Neuronal stem cell (in vitro differentiated cells): ENCODE data around the gene PHLPP2.
A peak's percentile ranks its signal among the peaks of the same experiment; 100 is the strongest.

Experiments
- DNase-seq: peaks from one replicate; pipeline ENCODE4 v3.0.0-alpha.2; 2013; ENCODE audit warnings: low spot score
- H2AFZ ChIP-seq: one replicate; pipeline ENCODE4 v1.6.1; 2013; ENCODE audit warnings: mild to moderate bottlenecking, low read length, inconsistent platforms
- H2AK5ac ChIP-seq: 2 replicates; pipeline ENCODE4 v1.6.1; 2013; ENCODE audit warnings: low read depth, mild to moderate bottlenecking, inconsistent platforms, low read length, moderate library complexity, mixed read lengths
- H2BK120ac ChIP-seq: 2 replicates; pipeline ENCODE4 v1.6.1; 2013; ENCODE audit warnings: low read depth, mild to moderate bottlenecking, inconsistent platforms, low read length, moderate library complexity, mixed read lengths
- H2BK12ac ChIP-seq: one replicate; pipeline ENCODE4 v1.6.1; 2013; ENCODE audit warnings: low read length, inconsistent platforms
- H2BK15ac ChIP-seq: 2 replicates; pipeline ENCODE4 v1.6.1; 2013; ENCODE audit warnings: mild to moderate bottlenecking, low read length, inconsistent platforms, mixed read lengths
- H2BK5ac ChIP-seq: one replicate; pipeline ENCODE4 v1.6.1; 2013; ENCODE audit warnings: inconsistent platforms, mild to moderate bottlenecking, low read length, moderate library complexity
- H3K14ac ChIP-seq: one replicate; pipeline ENCODE4 v1.6.1; 2013; ENCODE audit warnings: low read length, inconsistent platforms
- H3K18ac ChIP-seq: 2 replicates; pipeline ENCODE4 v1.6.1; 2013; ENCODE audit warnings: low read length, inconsistent platforms
- H3K23ac ChIP-seq: 2 replicates; pipeline ENCODE4 v1.6.1; 2013; ENCODE audit warnings: low read depth, mild to moderate bottlenecking, mixed read lengths, low read length, inconsistent platforms; ENCODE audit not compliant: poor library complexity
- H3K27ac ChIP-seq: replicated peaks from 3 replicates; pipeline ENCODE4 v1.5.1; 2013; ENCODE audit warnings: low read length, inconsistent platforms
- H3K27me3 ChIP-seq, 3 experiments: 2 replicates each; pipeline ENCODE4 v1.6.1; 2013; ENCODE audit warnings: low read length in 3 of 3, mild to moderate bottlenecking in 2 of 3, inconsistent platforms in 1 of 3, low read depth in 1 of 3, mixed read lengths in 1 of 3, moderate library complexity in 1 of 3; ENCODE audit not compliant: control insufficient read depth in 3 of 3, insufficient read depth in 3 of 3
- H3K36me3 ChIP-seq, 2 donors: replicated peaks in 1 of 2; 2 replicates each; pipeline ENCODE4 v1.6.1; 2013; ENCODE audit warnings: low read length in 2 of 2; ENCODE audit not compliant: control insufficient read depth in 2 of 2, insufficient read depth in 2 of 2
- H3K4ac ChIP-seq: 2 replicates; pipeline ENCODE4 v1.6.1; 2013; ENCODE audit warnings: inconsistent platforms, mild to moderate bottlenecking, low read length, moderate library complexity
- H3K4me1 ChIP-seq, 2 donors: 1 replicate in 1 of 2; 2 replicates in 1 of 2; pipeline ENCODE4 v1.6.1; 2013; ENCODE audit warnings: low read length in 2 of 2, low read depth in 1 of 2; ENCODE audit not compliant: control insufficient read depth in 2 of 2, insufficient read depth in 1 of 2
- H3K4me2 ChIP-seq: one replicate; pipeline ENCODE4 v1.6.1; 2013; ENCODE audit warnings: mild to moderate bottlenecking, low read length, inconsistent platforms; ENCODE audit not compliant: insufficient read depth, poor library complexity, severe bottlenecking
- H3K4me3 ChIP-seq, 2 donors: 2 replicates each; pipeline ENCODE4 v1.5.1; 2013; ENCODE audit warnings: low read length in 2 of 2, mild to moderate bottlenecking in 2 of 2, inconsistent platforms in 1 of 2, moderate library complexity in 1 of 2
- H3K79me1 ChIP-seq: one replicate; pipeline ENCODE4 v1.6.1; 2013; ENCODE audit warnings: low read depth, mild to moderate bottlenecking, inconsistent platforms, low read length, moderate library complexity
- H3K9ac ChIP-seq: one replicate; pipeline ENCODE4 v1.6.1; 2013; ENCODE audit warnings: mild to moderate bottlenecking, low read depth, low read length, inconsistent platforms; ENCODE audit not compliant: poor library complexity
- H3K9me3 ChIP-seq, 2 donors: replicated peaks in 1 of 2; 2 replicates each; pipeline versions ENCODE3 to v1.6.1; 2013; ENCODE audit warnings: low read length in 2 of 2, mild to moderate bottlenecking in 2 of 2, inconsistent platforms in 1 of 2, low read depth in 1 of 2, mixed read lengths in 1 of 2, moderate library complexity in 1 of 2; ENCODE audit not compliant: control insufficient read depth in 2 of 2, insufficient read depth in 1 of 2
- H4K8ac ChIP-seq: one replicate; pipeline ENCODE4 v1.6.1; 2013; ENCODE audit warnings: low read depth, mild to moderate bottlenecking, inconsistent platforms, low read length, moderate library complexity
- H4K91ac ChIP-seq: one replicate; pipeline ENCODE4 v1.6.1; 2013; ENCODE audit warnings: low read length, low read depth, mild to moderate bottlenecking, inconsistent platforms; ENCODE audit not compliant: poor library complexity
- WGBS, 2 donors: extraction: QIAGEN DNeasy Blood & Tissue Kit; methylation state at CpG; one replicate each; pipeline ENCODE4 v1.1.7; 2013; ENCODE audit warnings: missing lambda C conversion rate in 2 of 2, mixed read lengths in 1 of 2; ENCODE audit not compliant: insufficient read length in 2 of 2, insufficient replicate concordance in 1 of 2; ENCODE audit errors: extremely low coverage in 2 of 2; 5-methylcytosine and 5-hydroxymethylcytosine counted together

PHLPP2 gene

DNA sequence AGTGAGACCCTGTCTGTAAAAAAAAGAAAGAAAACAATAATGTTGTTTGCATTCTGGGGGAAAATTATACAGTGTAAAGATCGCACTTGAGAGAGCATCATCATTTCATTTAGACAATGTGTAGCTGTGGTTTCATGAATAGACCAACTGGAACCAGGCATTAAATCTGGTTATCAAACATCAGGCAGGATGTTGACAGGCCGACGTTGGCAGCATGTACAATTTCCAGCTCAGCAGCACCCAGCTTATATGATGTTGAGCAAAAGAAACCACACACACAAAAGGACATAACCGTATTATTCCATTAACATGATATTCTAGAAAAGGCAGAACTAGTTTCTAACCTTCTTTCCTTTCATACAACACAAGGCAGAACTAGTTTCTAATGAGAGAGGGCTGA lies 92.7 kb downstream of the PHLPP2 start:
- peaks cover 0 to 3% of the 10 kb centered on the region in 2 donors for H3K9me3 ChIP-seq

DNA sequence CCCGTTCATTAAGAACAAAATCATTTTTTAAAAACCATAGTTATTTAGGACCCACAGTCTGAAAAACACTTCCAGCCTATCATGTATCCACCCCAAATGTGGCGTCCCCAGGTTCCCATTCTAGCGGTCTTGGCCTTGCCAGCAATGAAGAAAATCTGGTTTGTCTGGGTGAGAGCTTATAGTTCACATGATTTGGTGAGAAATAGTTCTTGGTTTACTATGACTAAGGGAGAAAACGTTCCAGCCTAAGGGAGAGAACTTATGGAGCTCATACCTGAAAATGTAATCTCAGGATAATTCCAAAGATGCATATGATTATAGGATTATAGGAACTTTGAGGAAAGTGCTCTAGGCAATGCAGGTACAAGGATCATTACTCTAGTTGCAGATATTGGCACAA lies 93.7 kb downstream of the PHLPP2 start:
- Histone ChIP-seq H2BK120ac (no peak overlapping the region), H3K9ac (no peak overlapping the region), H2AFZ (no peak overlapping the region), H3K9me3 (peaks cover 0 to 3% of the 10 kb centered on the region in 2 donors), H2BK5ac (no peak overlapping the region), H3K27ac (no peak overlapping the region), H3K4me1 (peaks cover 2 to 11% of the 10 kb centered on the region in 2 donors), H2BK15ac (no peak overlapping the region), H3K4ac (no peak overlapping the region), H3K4me2 (no peak overlapping the region), H3K27me3 (peaks cover 8 to 21% (median 19%) of the 10 kb centered on the region in 3 experiments), H2BK12ac (no peak overlapping the region), H4K8ac (no peak overlapping the region), H3K79me1 (no peaks in the 10 kb centered on the region), H3K14ac (no peak overlapping the region), H3K23ac (no peak overlapping the region), H2AK5ac (no peak overlapping the region), H3K36me3 (peaks cover 0 to 2% of the 10 kb centered on the region in 2 donors), H3K4me3 (no peak overlapping the region), H4K91ac (no peak overlapping the region), H3K18ac (no peak overlapping the region)
- WGBS, 2 donors: no CpG with 5 or more reads among the region's 4 CpGs
- no peak for DNase-seq

More for the DNA sequence above, 92.7 kb downstream of the PHLPP2 start:
- Histone ChIP-seq H3K36me3 (peaks cover 0 to 2% of the 10 kb centered on the region in 2 donors), H3K4ac (no peak overlapping the region), H3K4me2 (no peak overlapping the region), H3K14ac (no peak overlapping the region), H3K23ac (no peak overlapping the region), H4K8ac (no peak overlapping the region), H2BK12ac (no peak overlapping the region), H3K79me1 (no peaks in the 10 kb centered on the region), H2BK120ac (no peak overlapping the region), H2BK15ac (no peak overlapping the region), H3K9ac (no peak overlapping the region), H3K27me3 (peaks cover under 1 to 11% (median 9%) of the 10 kb centered on the region in 3 experiments), H3K4me1 (peaks cover 2 to 8% of the 10 kb centered on the region in 2 donors), H2AK5ac (no peak overlapping the region), H4K91ac (no peak overlapping the region), H3K27ac (no peak overlapping the region), H3K18ac (no peak overlapping the region), H2BK5ac (no peak overlapping the region), H3K4me3 (no peak overlapping the region), H2AFZ (no peak overlapping the region)
- DNase-seq: no peak
- WGBS, 2 donors: no CpG with 5 or more reads among the region's 4 CpGs

DNA sequence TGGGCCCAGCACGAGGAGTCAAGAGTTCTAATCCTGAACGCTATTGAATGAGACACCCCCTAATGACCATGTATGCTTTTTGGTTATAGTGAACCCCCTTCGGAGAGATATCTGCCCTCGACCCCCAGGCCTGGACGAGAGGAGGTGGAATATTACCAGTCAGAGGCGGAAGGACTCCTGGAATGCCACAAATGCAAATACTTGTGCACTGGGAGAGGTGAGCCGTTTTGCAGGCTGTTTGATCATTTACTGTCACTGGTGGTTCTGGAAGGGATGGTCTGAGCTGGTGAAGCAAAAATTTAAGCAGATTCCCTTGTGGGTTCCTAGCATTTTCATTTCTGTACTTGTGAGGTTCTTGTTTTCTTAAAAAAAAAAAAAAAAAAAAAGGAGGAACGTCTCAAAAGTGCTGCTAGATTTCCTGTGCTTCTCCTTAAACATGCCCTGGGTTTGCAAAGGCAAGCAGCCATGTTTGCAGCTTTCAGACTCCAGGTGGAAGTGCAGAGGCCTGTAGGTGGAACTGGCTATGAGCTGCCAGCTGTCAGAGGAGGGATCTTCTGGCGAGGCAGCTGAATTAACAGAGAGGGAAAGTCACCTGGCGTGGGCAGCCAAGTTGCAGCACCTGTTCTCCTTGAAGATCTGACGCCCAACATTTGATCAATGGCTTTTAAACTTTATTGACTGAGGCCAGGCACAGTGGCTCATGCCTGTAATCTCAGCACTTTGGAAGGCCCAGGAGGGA lies 95.1 kb downstream of the PHLPP2 start:
- Histone ChIP-seq H2BK5ac (no peak overlapping the region), H3K4ac (no peak overlapping the region), H3K27me3 (peaks cover 8 to 32% (median 25%) of the 10 kb centered on the region in 3 experiments), H3K79me1 (no peaks in the 10 kb centered on the region), H3K4me2 (no peak overlapping the region), H3K14ac (no peak overlapping the region), H2AFZ (peak overlapping the region; percentile 82), H4K91ac (no peak overlapping the region), H3K23ac (no peak overlapping the region), H2BK12ac (no peak overlapping the region), H3K4me3 (no peak overlapping the region), H3K27ac (no peak overlapping the region), H3K9me3 (peaks cover under 1 to 3% of the 10 kb centered on the region in 2 donors), H4K8ac (no peak overlapping the region), H2AK5ac (no peak overlapping the region), H3K9ac (no peak overlapping the region), H3K36me3 (peaks cover 0 to 2% of the 10 kb centered on the region in 2 donors), H2BK120ac (no peak overlapping the region), H2BK15ac (no peak overlapping the region), H3K4me1 (peaks cover 2 to 11% of the 10 kb centered on the region in 2 donors), H3K18ac (no peak overlapping the region)
- DNase-seq: no peak
- WGBS, 2 donors: no CpG with 5 or more reads among the region's 11 CpGs

DNA sequence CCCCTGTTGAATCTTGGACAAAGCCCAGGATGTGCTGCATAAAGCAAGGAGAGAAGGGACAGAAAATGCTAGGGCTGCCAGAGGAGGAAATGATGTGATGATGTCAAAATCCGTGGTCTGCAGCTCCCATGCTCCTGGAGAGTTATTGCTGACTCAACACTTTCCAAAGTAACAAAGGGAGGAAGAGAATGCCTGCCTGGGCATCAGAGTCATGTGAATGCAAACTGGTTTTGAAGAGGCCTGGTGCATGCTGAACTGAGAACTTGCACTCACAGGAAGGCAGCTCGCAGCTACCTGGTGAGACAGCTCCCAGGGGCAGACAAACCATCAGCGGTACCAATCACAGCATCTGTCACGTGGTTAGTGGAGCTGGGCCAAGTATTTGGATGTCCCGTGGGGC lies 95.7 kb downstream of the PHLPP2 start:
- Histone ChIP-seq H4K91ac (no peak overlapping the region), H3K14ac (no peak overlapping the region), H3K9ac (no peak overlapping the region), H3K27ac (no peak overlapping the region), H2BK5ac (no peak overlapping the region), H3K9me3 (peaks cover 1 to 3% of the 10 kb centered on the region in 2 donors), H4K8ac (no peak overlapping the region), H3K27me3 (peaks cover 8 to 39% (median 30%) of the 10 kb centered on the region in 3 experiments), H3K4me2 (no peak overlapping the region), H3K36me3 (peaks cover 0 to 2% of the 10 kb centered on the region in 2 donors), H3K79me1 (no peaks in the 10 kb centered on the region), H3K18ac (peak overlapping the region; percentile 15), H3K4me1 (peaks cover 2 to 11% of the 10 kb centered on the region in 2 donors), H2AK5ac (no peak overlapping the region), H3K4me3 (no peak overlapping the region), H2AFZ (peak overlapping the region; percentile 82), H2BK120ac (no peak overlapping the region), H3K23ac (no peak overlapping the region), H2BK15ac (no peak overlapping the region), H3K4ac (no peak overlapping the region), H2BK12ac (no peak overlapping the region)
- DNase-seq: no peak
- WGBS, 2 donors: no CpG with 5 or more reads among the region's 5 CpGs
